ENCODE results near the gene OVCA2.

DNA sequence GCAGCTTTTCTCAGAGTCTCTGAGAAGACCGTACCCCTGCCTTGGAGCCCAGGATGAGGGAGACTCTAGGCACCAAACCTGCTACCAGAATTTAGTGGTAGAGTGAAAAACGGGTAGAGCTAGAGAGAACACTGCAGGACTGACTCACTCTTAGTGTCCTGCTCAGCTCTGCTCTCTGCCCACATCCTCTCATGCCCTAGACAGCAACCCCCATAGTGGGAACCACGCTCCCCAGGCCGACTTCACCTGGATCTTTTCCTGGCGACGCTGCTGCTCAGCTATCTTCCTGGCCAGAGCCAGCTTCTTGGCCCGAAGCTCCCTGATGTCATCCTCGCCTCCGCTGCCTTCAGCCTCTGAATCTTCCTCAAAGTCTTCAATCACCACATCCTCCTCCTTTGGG, 39.7 kb downstream of the OVCA2 start:
- TF ChIP-seq, protein P1, sequence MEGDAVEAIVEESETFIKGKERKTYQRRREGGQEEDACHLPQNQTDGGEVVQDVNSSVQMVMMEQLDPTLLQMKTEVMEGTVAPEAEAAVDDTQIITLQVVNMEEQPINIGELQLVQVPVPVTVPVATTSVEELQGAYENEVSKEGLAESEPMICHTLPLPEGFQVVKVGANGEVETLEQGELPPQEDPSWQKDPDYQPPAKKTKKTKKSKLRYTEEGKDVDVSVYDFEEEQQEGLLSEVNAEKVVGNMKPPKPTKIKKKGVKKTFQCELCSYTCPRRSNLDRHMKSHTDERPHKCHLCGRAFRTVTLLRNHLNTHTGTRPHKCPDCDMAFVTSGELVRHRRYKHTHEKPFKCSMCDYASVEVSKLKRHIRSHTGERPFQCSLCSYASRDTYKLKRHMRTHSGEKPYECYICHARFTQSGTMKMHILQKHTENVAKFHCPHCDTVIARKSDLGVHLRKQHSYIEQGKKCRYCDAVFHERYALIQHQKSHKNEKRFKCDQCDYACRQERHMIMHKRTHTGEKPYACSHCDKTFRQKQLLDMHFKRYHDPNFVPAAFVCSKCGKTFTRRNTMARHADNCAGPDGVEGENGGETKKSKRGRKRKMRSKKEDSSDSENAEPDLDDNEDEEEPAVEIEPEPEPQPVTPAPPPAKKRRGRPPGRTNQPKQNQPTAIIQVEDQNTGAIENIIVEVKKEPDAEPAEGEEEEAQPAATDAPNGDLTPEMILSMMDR (IDR thresholded peaks at IDR 0.05; ENCODE audit: low read length) = no peak
- TF ChIP-seq EZH2 (IDR thresholded peaks at IDR 0.05; ENCODE audit: borderline replicate concordance, low read length) = no peak

Data from OCI-LY1 (cell line).